Small intestine (tissue), 7 donors: ENCODE data around the gene ZNF460. TPM values are rescaled to one million over a fixed set of nuclear protein-coding genes. Genes with fewer than 3 reads are reported as not detected.

Source experiments
- DNase-seq, 2 donors: peaks; one replicate each; pipeline versions ENCODE4 v3.0.0 to v3.0.0-alpha.2; 2013
- FAIRE-seq: peaks from 2 replicates; lab custom pipeline; 2012; peaks lifted over from hg19 to GRCh38; lab: Jason Lieb, UNC
- H3K27ac ChIP-seq, 3 donors: one replicate each; pipeline ENCODE4 v1.5.1; 2013; ENCODE audit warnings: low read length in 2 of 3, mild to moderate bottlenecking in 2 of 3, control low read depth in 1 of 3, inconsistent platforms in 1 of 3, low read depth in 1 of 3, moderate library complexity in 1 of 3
- H3K27me3 ChIP-seq, 3 donors: one replicate each; pipeline ENCODE4 v1.6.1; 2013; ENCODE audit warnings: low read length in 3 of 3, inconsistent platforms in 1 of 3; ENCODE audit not compliant: control insufficient read depth in 3 of 3, insufficient read depth in 3 of 3
- H3K36me3 ChIP-seq, 3 donors: one replicate each; pipeline ENCODE4 v1.6.1; 2013; ENCODE audit warnings: low read length in 3 of 3, inconsistent platforms in 1 of 3, low read depth in 1 of 3, mild to moderate bottlenecking in 1 of 3, moderate library complexity in 1 of 3; ENCODE audit not compliant: control insufficient read depth in 3 of 3, insufficient read depth in 2 of 3
- H3K4me1 ChIP-seq, 3 donors: one replicate each; pipeline ENCODE4 v1.6.1; 2013; ENCODE audit warnings: low read length in 2 of 3, inconsistent platforms in 1 of 3, low read depth in 1 of 3, mild to moderate bottlenecking in 1 of 3, moderate library complexity in 1 of 3; ENCODE audit not compliant: control insufficient read depth in 3 of 3, insufficient read depth in 2 of 3
- H3K4me3 ChIP-seq, 3 donors: one replicate each; pipeline ENCODE4 v1.5.1; 2013; ENCODE audit warnings: low read length in 3 of 3, control low read depth in 1 of 3, inconsistent platforms in 1 of 3, low read depth in 1 of 3, mild to moderate bottlenecking in 1 of 3, moderate library complexity in 1 of 3
- H3K9me3 ChIP-seq, 2 donors: one replicate each; pipeline ENCODE4 v1.6.1; 2013; ENCODE audit warnings: low read depth in 1 of 2, low read length in 1 of 2; ENCODE audit not compliant: control insufficient read depth in 2 of 2, insufficient read depth in 1 of 2
- WGBS, 3 donors: extraction: QIAGEN DNeasy Blood & Tissue Kit; methylation state at CpG; one replicate each; pipeline ENCODE4 v1.1.7; 2013; 5-methylcytosine and 5-hydroxymethylcytosine counted together
- polyA plus RNA-seq, 4 donors: library from polyadenylated mRNA; stranded (reverse) in 3 of 4; unstranded in 1 of 4; fragments of 200-250 nt in 3 of 4; fragments of 120-200 nt in 1 of 4; gene quantifications; one replicate each; pipeline versions ENCODE4 v1.2.1 to v1.2.3, GENCODE V29; 2013
- donor health status: healthy with polysubstance abuse.
- donor health status: control.
- donor health status: control.
- donor health status: Bipolar disorder and iron deficiency.
- donor health status: healthy.

The ZNF460 gene
- polyA plus RNA-seq, 4 donors = 0.27 to 2.9 (median 1.5) TPM

GRCh38 chr19:57310792-57311191, 30.5 kb downstream of the ZNF460 start:
- no peak overlapping the region for H3K27ac ChIP-seq
- H3K36me3 ChIP-seq = no peaks in the 10 kb centered on the region
- H3K27me3 ChIP-seq = peaks cover 0 to 3% (median 0%) of the 10 kb centered on the region in 3 donors
- H3K4me3 ChIP-seq = no peak overlapping the region
- FAIRE-seq (no peak), DNase-seq (no peak)
- 84 to 92% (median 87%) methylated on average over 2 of the region's 2 CpGs for WGBS, 3 donors
- no peaks in the 10 kb centered on the region for H3K4me1 ChIP-seq
- H3K9me3 ChIP-seq = no peaks in the 10 kb centered on the region

- 60 to 66% (median 60%) methylated on average over 4 of the region's 4 CpGs for WGBS, 3 donors
- peaks cover 0 to 28% (median 0%) of the 10 kb centered on the region in 3 donors for H3K27me3 ChIP-seq
- H3K36me3 ChIP-seq = no peaks in the 10 kb centered on the region
Measured at GRCh38 chr19:57314146-57314545, 33.9 kb downstream of the ZNF460 start.

GRCh38 chr19:57317503-57317902, 37.2 kb downstream of the ZNF460 start:
- FAIRE-seq (no peak), DNase-seq (peak in 1 of 2 donors; percentile 23)
- peaks cover 0 to 4% (median 0%) of the 10 kb centered on the region in 3 donors for H3K36me3 ChIP-seq
- no peak overlapping the region for H3K4me3 ChIP-seq
- H3K27me3 ChIP-seq = peaks cover 0 to 25% (median 0%) of the 10 kb centered on the region in 3 donors
- WGBS, 3 donors = 12 to 39% (median 32%) methylated on average over 29 of the region's 29 CpGs
- H3K4me1 ChIP-seq = peaks cover 2 to 12% (median 11%) of the 10 kb centered on the region in 3 donors
- no peak overlapping the region for H3K27ac ChIP-seq
- H3K9me3 ChIP-seq = peaks cover 0 to 1% of the 10 kb centered on the region in 2 donors

More at GRCh38 chr19:57314146-57314545, 33.9 kb downstream of the ZNF460 start:
- Histone ChIP-seq H3K9me3 (peaks cover 0 to 1% of the 10 kb centered on the region in 2 donors), H3K4me1 (no peaks in the 10 kb centered on the region), H3K4me3 (no peak overlapping the region), H3K27ac (no peak overlapping the region)
- no peak for FAIRE-seq
- no peak for DNase-seq

- H3K4me1 ChIP-seq = peaks cover 2 to 12% (median 11%) of the 10 kb centered on the region in 3 donors
- H3K27ac ChIP-seq = peak overlapping the region; percentile 71 to 97 (median 90)
- H3K4me3 ChIP-seq = peak overlapping the region; percentile 85 to 99 (median 88)
- H3K36me3 ChIP-seq = peaks cover 4 to 14% (median 7%) of the 10 kb centered on the region in 3 donors
- 0% methylated on average over 1 of the region's 1 CpG for WGBS, 3 donors
- peaks cover 0 to 1% of the 10 kb centered on the region in 2 donors for H3K9me3 ChIP-seq
- peaks cover 0 to 25% (median 0%) of the 10 kb centered on the region in 3 donors for H3K27me3 ChIP-seq
- DNase-seq (no peak), FAIRE-seq (no peak)
Measured at GRCh38 chr19:57319869-57320179, 39.5 kb downstream of the ZNF460 start.

- peak within 1 kb of the TSS; percentile 71 to 97 (median 90) for H3K27ac ChIP-seq
- FAIRE-seq (no peak), DNase-seq (peak; percentile 96 to 98)
- H3K27me3 ChIP-seq = peaks cover 0 to 25% (median 0%) of the 10 kb centered on the region in 3 donors
- peaks cover 10 to 18% (median 11%) of the 10 kb centered on the region in 3 donors for H3K36me3 ChIP-seq
- peaks cover 2 to 12% (median 11%) of the 10 kb centered on the region in 3 donors for H3K4me1 ChIP-seq
- peaks cover 0 to 1% of the 10 kb centered on the region in 2 donors for H3K9me3 ChIP-seq
- peak within 1 kb of the TSS; percentile 85 to 99 (median 88) for H3K4me3 ChIP-seq
- WGBS, 3 donors = 1 to 4% (median 2%) methylated on average over 67 to 71 of the region's 71 CpGs
Measured at GRCh38 chr19:57320180-57321084, 40.1 kb downstream of the ZNF460 start, which contains the start of gene ZNF543. TSS of gene ZNF543 (plus strand) at chr19:57320472. CDS start at chr19:57320854, 382 bp downstream.

- WGBS, 3 donors = 35 to 61% (median 47%) methylated on average over 8 of the region's 8 CpGs
- FAIRE-seq (no peak), DNase-seq (peak in 1 of 2 donors; percentile 54)
- Histone ChIP-seq H3K4me3 (peak overlapping the region; percentile 85 to 99 (median 88)), H3K36me3 (peaks cover 10 to 24% (median 13%) of the 10 kb centered on the region in 3 donors), H3K9me3 (peaks cover 0 to 1% of the 10 kb centered on the region in 2 donors), H3K4me1 (peaks cover 2 to 12% (median 11%) of the 10 kb centered on the region in 3 donors), H3K27me3 (peaks cover 0 to 23% (median 0%) of the 10 kb centered on the region in 3 donors), H3K27ac (peak overlapping the region in 2 of 3 donors; percentile 90 to 97)
Measured at GRCh38 chr19:57321116-57321515, 40.8 kb downstream of the ZNF460 start.

- Histone ChIP-seq H3K36me3 (peaks cover 15 to 30% (median 18%) of the 10 kb centered on the region in 3 donors), H3K4me1 (peaks cover 2 to 12% (median 11%) of the 10 kb centered on the region in 3 donors), H3K4me3 (peak overlapping the region in 1 of 3 donors; percentile 99), H3K27ac (no peak overlapping the region), H3K27me3 (peaks cover 0 to 16% (median 0%) of the 10 kb centered on the region in 3 donors), H3K9me3 (peaks cover 1 to 3% of the 10 kb centered on the region in 2 donors)
- no peak for FAIRE-seq
- 65 to 87% (median 76%) methylated on average over 3 of the region's 3 CpGs for WGBS, 3 donors
- no peak for DNase-seq
Measured at GRCh38 chr19:57321751-57322150, 41.5 kb downstream of the ZNF460 start.

- Histone ChIP-seq H3K36me3 (peaks cover 26 to 52% (median 36%) of the 10 kb centered on the region in 3 donors), H3K4me3 (no peak overlapping the region), H3K27me3 (no peaks in the 10 kb centered on the region), H3K27ac (no peak overlapping the region), H3K9me3 (peaks cover 3 to 18% of the 10 kb centered on the region in 2 donors), H3K4me1 (peaks cover 2 to 12% (median 11%) of the 10 kb centered on the region in 3 donors)
- DNase-seq (no peak), FAIRE-seq (no peak)
Measured at GRCh38 chr19:57324992-57325391, 44.7 kb downstream of the ZNF460 start.
